Spleen (tissue), 11 donors: ENCODE data around the gene MROH8. TPM values are rescaled to one million over a fixed set of nuclear protein-coding genes. Genes with fewer than 3 reads are reported as not detected.

ENCODE experiments used
- DNase-seq: peaks from one replicate; pipeline ENCODE4 v3.0.0-alpha.2; 2020
- H3K27ac ChIP-seq, 8 donors: fragments of 200-600 bp; sonication (generic) in 7 of 8; 1 replicate in 4 of 8; 2 replicates in 4 of 8; pipeline versions ENCODE4 v1.5.0 to v1.8.0; 2016 to 2021; ENCODE audit warnings: inconsistent platforms in 4 of 8, mild to moderate bottlenecking in 4 of 8, moderate library complexity in 1 of 8
- H3K27me3 ChIP-seq, 7 donors: fragments of 200-600 bp; sonication (generic) in 6 of 7; replicated peaks in 1 of 7; 1 replicate in 4 of 7; 2 replicates in 3 of 7; pipeline versions ENCODE4 v1.5.0 to v1.8.0; 2016 to 2021; ENCODE audit warnings: inconsistent platforms in 3 of 7, mild to moderate bottlenecking in 1 of 7
- H3K36me3 ChIP-seq, 6 donors: fragments of 200-600 bp; sonication (generic) in 5 of 6; 1 replicate in 4 of 6; 2 replicates in 2 of 6; pipeline versions ENCODE4 v1.5.0 to v1.8.0; 2016 to 2021; ENCODE audit warnings: inconsistent platforms in 2 of 6
- H3K4me1 ChIP-seq, 6 donors: fragments of 200-600 bp; sonication (generic) in 5 of 6; 1 replicate in 3 of 6; 2 replicates in 3 of 6; pipeline versions ENCODE4 v1.5.0 to v1.8.0; 2016 to 2021; ENCODE audit warnings: inconsistent platforms in 3 of 6
- H3K4me3 ChIP-seq, 8 donors: fragments of 200-600 bp; sonication (generic) in 7 of 8; 1 replicate in 4 of 8; 2 replicates in 4 of 8; pipeline versions ENCODE4 v1.5.0 to v1.8.0; 2016 to 2021; ENCODE audit warnings: inconsistent platforms in 4 of 8, mild to moderate bottlenecking in 4 of 8, moderate library complexity in 2 of 8
- H3K9me3 ChIP-seq, 8 donors: fragments of 200-600 bp; sonication (generic) in 7 of 8; 1 replicate in 4 of 8; 2 replicates in 4 of 8; pipeline versions ENCODE4 v1.5.0 to v1.8.0; 2016 to 2021; ENCODE audit warnings: inconsistent platforms in 4 of 8
- POLR2A ChIP-seq, 3 donors: fragments of 450-650 bp; IDR thresholded peaks; one replicate each; pipeline ENCODE4 v1.5.1; 2017; ENCODE audit warnings: antibody characterized with exemption in 3 of 3, mild to moderate bottlenecking in 1 of 3
- POLR2AphosphoS5 ChIP-seq, 3 donors: sonication (generic); formaldehyde crosslinking; IDR thresholded peaks; one replicate each; pipeline ENCODE4 v1.5.1; 2017; ENCODE audit warnings: antibody characterized with exemption in 3 of 3
- WGBS, 5 donors: extraction: QIAGEN DNeasy Blood & Tissue Kit in 3 of 5; methylation state at CpG; one replicate each; pipeline versions ENCODE4 v1.1.5 to v1.1.7; 2013 to 2018; 5-methylcytosine and 5-hydroxymethylcytosine counted together
- intact Hi-C: fragments of 100-400 bp; cut with DNase I; formaldehyde crosslinking; loops from one replicate; pipeline ENCODE4 v1.15.0; 2023; ENCODE audit warnings: low total_unique reads
- polyA plus RNA-seq, 3 donors: library from polyadenylated mRNA; stranded (reverse); fragments of 200-250 nt; gene quantifications; one replicate each; pipeline ENCODE4 v1.2.1, GENCODE V29; 2013
- total RNA-seq, 7 donors: library from RNA; depleted of rRNA in 3 of 7; stranded (reverse); fragments of >200 nt in 3 of 7; fragmentation: NEBNext Ultra II Directional in 4 of 7; extraction: Animal tissue kit (Norgen Biotek cat#: 25700) in 4 of 7; gene quantifications; one replicate each; pipeline versions ENCODE4 v1.1.0 to v1.2.1, GENCODE V29; 2016 to 2021
- TF ChIP-seq, protein P1 (sequence below), 11 experiments: fragments of 200-600 bp in 7 of 11; fragments of 450-650 bp in 4 of 11; sonication (generic) in 4 of 11; IDR thresholded peaks in 8 of 11; conservative IDR thresholded peaks in 3 of 11; 1 replicate in 7 of 11; 2 replicates in 4 of 11; pipeline versions ENCODE4 v1.4.0 to v1.8.0; 2016 to 2021; ENCODE audit warnings: antibody characterized with exemption in 11 of 11, inconsistent platforms in 4 of 11, mild to moderate bottlenecking in 1 of 11
- donor health status: healthy with polysubstance abuse.
- donor health status: DM: no; HTN: no; CAD: no; lungs with moderate emphysema.
- donor health status: DM: no; HTN: no; CAD: no.
- donor health status: Bipolar disorder and iron deficiency.
- donor health status: healthy.
- donor health status: DM: no; HTN: no; CAD: no.
- donor health status: DM: yes; HTN: yes; CAD: no.

Gene MROH8
- total and polyA plus RNA-seq, 10 donors: 0.97 to 4.0 (median 3.1) TPM

DNA sequence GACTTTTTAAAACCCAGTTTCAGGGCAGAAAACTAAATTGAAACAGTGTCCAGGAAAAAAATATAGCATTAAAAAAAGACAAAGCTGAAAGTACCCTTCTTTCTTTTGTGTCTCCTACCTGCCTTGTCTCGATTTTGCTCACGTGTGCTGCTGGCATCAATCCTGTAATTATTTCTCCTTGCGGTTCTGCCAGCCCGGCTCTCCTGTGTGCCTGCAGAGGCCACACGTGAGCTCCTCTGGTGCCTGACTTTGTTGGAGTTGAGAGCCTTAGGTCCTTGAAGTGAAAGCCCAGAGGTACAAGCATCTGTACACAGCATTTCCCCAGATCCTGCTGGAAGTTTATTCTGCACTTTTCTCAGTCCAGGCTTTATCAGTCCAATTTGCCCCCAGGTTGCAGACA, 45.8 kb upstream of the MROH8 start:
- Histone ChIP-seq H3K9me3 (no peaks in the 10 kb centered on the region), H3K27ac (no peak overlapping the region), H3K4me3 (no peak overlapping the region), H3K36me3 (peaks cover 3 to 100% (median 82%) of the 10 kb centered on the region in 6 donors), H3K27me3 (no peaks in the 10 kb centered on the region), H3K4me1 (peaks cover 0 to 34% (median 5%) of the 10 kb centered on the region in 6 donors)
- no peak for DNase-seq
- 92 to 98% (median 94%) methylated on average over 5 of the region's 5 CpGs for WGBS, 5 donors
- TF ChIP-seq, protein P1, sequence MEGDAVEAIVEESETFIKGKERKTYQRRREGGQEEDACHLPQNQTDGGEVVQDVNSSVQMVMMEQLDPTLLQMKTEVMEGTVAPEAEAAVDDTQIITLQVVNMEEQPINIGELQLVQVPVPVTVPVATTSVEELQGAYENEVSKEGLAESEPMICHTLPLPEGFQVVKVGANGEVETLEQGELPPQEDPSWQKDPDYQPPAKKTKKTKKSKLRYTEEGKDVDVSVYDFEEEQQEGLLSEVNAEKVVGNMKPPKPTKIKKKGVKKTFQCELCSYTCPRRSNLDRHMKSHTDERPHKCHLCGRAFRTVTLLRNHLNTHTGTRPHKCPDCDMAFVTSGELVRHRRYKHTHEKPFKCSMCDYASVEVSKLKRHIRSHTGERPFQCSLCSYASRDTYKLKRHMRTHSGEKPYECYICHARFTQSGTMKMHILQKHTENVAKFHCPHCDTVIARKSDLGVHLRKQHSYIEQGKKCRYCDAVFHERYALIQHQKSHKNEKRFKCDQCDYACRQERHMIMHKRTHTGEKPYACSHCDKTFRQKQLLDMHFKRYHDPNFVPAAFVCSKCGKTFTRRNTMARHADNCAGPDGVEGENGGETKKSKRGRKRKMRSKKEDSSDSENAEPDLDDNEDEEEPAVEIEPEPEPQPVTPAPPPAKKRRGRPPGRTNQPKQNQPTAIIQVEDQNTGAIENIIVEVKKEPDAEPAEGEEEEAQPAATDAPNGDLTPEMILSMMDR (IDR thresholded peaks at IDR 0.05 in 8 of 11, conservative IDR thresholded peaks at IDR 0.05 in 3 of 11): no peak
- TF ChIP-seq POLR2A (IDR thresholded peaks at IDR 0.05) (no peak), POLR2AphosphoS5 (IDR thresholded peaks at IDR 0.05) (no peak)
- intact Hi-C loops: no loop called here

DNA sequence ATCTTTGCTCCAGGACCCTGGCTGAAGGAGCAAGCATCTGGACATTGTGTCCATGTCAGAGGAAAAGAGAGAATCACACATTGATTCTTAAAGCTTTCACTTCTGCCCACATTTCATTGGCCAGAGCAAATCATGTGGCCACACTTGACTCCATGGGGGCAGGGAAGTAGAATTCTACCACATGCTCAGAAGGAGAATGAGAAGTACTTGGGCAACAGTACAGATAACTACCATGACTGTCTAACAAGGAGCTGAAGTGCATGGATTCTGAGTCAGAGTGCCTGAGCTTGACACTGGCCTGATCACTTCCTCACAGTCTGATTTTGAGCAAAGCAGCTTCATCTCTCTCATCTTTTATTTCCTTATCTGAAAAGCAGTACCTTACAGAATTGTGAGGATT, 43.7 kb upstream of the MROH8 start:
- H3K27ac ChIP-seq: peak overlapping the region in 3 of 8 donors; percentile 25 to 37 (median 29)
- H3K9me3 ChIP-seq: no peaks in the 10 kb centered on the region
- no peaks in the 10 kb centered on the region for H3K27me3 ChIP-seq
- peak in 1 of 3 donors; percentile 33 for TF ChIP-seq POLR2AphosphoS5 (IDR thresholded peaks at IDR 0.05)
- no peak for TF ChIP-seq POLR2A (IDR thresholded peaks at IDR 0.05)
- DNase-seq: no peak
- H3K4me1 ChIP-seq: peaks cover 0 to 42% (median 5%) of the 10 kb centered on the region in 6 donors
- H3K4me3 ChIP-seq: no peak overlapping the region
- H3K36me3 ChIP-seq: peaks cover 0 to 100% (median 73%) of the 10 kb centered on the region in 6 donors
- intact Hi-C loops: no loop called here

DNA sequence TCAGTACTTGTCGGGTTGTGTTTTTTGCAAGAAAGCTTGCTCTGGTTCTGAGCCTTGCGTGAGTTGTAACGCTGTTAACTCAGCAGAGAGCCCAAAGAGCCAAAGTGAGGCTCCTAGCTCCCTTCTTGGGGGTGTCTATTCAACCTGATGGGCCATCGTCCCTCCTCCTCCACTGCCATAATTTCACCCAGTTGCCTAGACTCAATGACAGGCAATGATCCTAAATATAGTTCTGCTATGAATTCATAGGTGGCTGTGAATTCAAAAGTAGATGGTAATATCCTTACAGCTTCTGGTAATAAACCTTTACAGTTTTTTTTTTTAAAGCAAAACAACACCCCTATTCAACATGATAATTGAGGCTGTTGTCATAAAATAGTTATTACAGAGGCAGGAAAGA, 42.7 kb upstream of the MROH8 start:
- no peak overlapping the region for H3K27ac ChIP-seq
- WGBS, 5 donors: 94 to 100% (median 98%) methylated on average over 4 of the region's 4 CpGs
- peaks cover 0 to 42% (median 5%) of the 10 kb centered on the region in 6 donors for H3K4me1 ChIP-seq
- TF ChIP-seq POLR2AphosphoS5 (IDR thresholded peaks at IDR 0.05): no peak
- TF ChIP-seq POLR2A (IDR thresholded peaks at IDR 0.05): no peak
- TF ChIP-seq, protein P1 (IDR thresholded peaks at IDR 0.05 in 8 of 11, conservative IDR thresholded peaks at IDR 0.05 in 3 of 11): no peak
- peaks cover 0 to 100% (median 73%) of the 10 kb centered on the region in 6 donors for H3K36me3 ChIP-seq
- no peaks in the 10 kb centered on the region for H3K27me3 ChIP-seq
- DNase-seq: no peak
- intact Hi-C loops: no loop called here
- no peaks in the 10 kb centered on the region for H3K9me3 ChIP-seq
- no peak overlapping the region for H3K4me3 ChIP-seq

DNA sequence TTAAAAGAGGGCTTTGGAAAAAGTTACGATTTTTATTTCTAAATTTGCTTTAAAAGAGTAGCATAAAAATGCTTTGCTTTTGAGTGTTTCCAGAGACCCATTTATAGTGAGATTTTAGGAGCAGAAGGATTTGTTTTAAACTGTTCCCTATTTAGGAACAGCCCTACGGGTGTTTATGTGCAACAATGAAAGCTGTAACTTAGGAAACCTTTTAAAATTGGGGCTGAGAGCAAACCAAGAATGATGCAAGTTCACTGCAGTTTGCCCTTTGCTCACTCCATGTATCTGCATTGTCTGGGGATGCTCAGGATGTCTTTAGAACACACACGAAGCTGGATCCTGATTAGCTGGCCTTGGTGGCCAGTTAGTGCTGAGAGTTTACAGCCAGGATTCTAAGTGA, 41.4 kb upstream of the MROH8 start:
- H3K27me3 ChIP-seq: no peaks in the 10 kb centered on the region
- no peak overlapping the region for H3K27ac ChIP-seq
- TF ChIP-seq POLR2AphosphoS5 (IDR thresholded peaks at IDR 0.05) (no peak), POLR2A (IDR thresholded peaks at IDR 0.05) (no peak)
- TF ChIP-seq, protein P1 (IDR thresholded peaks at IDR 0.05 in 8 of 11, conservative IDR thresholded peaks at IDR 0.05 in 3 of 11): no peak
- DNase-seq: no peak
- no peaks in the 10 kb centered on the region for H3K9me3 ChIP-seq
- H3K4me1 ChIP-seq: peaks cover 0 to 42% (median 3%) of the 10 kb centered on the region in 6 donors
- 61 to 80% (median 71%) methylated on average over 3 of the region's 3 CpGs for WGBS, 5 donors
- H3K4me3 ChIP-seq: no peak overlapping the region
- H3K36me3 ChIP-seq: peaks cover 0 to 100% (median 67%) of the 10 kb centered on the region in 6 donors
- intact Hi-C loops: no loop called here
